B cell (primary cell): Measurements from ENCODE around the gene C9orf72. TPM values are rescaled to one million over a fixed set of nuclear protein-coding genes. Genes with fewer than 3 reads are reported as not detected.

ENCODE experiments used
- ATAC-seq: fragments of 200-7000 bp; cut with Tn5 transposase; one replicate; pipeline ENCODE4 v1.10.0; 2021; ENCODE audit warnings: low read depth, mild to moderate bottlenecking, moderate number of reproducible peaks, moderate library complexity
- CTCF ChIA-PET: fragments of 350-600 bp; sonication (Branson Sonifier 250); formaldehyde crosslinking; loops from one replicate; lab custom pipeline; 2021; ENCODE audit warnings: antibody characterized with exemption, inconsistent platforms; lab: Charles Lee
- POLR2A ChIA-PET: fragments of 350-600 bp; sonication (Branson Sonifier 250); formaldehyde crosslinking; loops from one replicate; lab custom pipeline; 2021; ENCODE audit warnings: antibody characterized with exemption; lab: Charles Lee
- DNase-seq: peaks from one replicate; pipeline ENCODE4 v3.0.0; 2013
- H2AFZ ChIP-seq: 2 replicates; pipeline ENCODE4 v1.6.1; 2012; ENCODE audit warnings: mild to moderate bottlenecking, low read depth, low read length; ENCODE audit not compliant: insufficient read depth, poor library complexity, severe bottlenecking
- H3K27ac ChIP-seq, 2 donors: 1 replicate in 1 of 2; 2 replicates in 1 of 2; pipeline ENCODE4 v1.5.1; 2012 to 2013; ENCODE audit warnings: low read length in 2 of 2, mild to moderate bottlenecking in 2 of 2, moderate library complexity in 1 of 2
- H3K27me3 ChIP-seq, 4 experiments: fragments of 200-600 bp in 1 of 4; sonication (generic) in 1 of 4; replicated peaks in 1 of 4; 1 replicate in 2 of 4; 2 replicates in 2 of 4; pipeline versions ENCODE4 v1.6.1 to v1.7.0; 2013 to 2016; ENCODE audit warnings: low read length in 3 of 4, mild to moderate bottlenecking in 2 of 4, mixed read lengths in 1 of 4, moderate library complexity in 1 of 4; ENCODE audit not compliant: insufficient read depth in 4 of 4, control insufficient read depth in 3 of 4; ENCODE audit errors: control extremely low read depth in 1 of 4
- H3K36me3 ChIP-seq, 2 experiments: replicated peaks in 1 of 2; 1 replicate in 1 of 2; 2 replicates in 1 of 2; pipeline versions ENCODE4 v1.6.1 to v1.7.1; 2013; ENCODE audit warnings: low read length in 1 of 2; ENCODE audit not compliant: insufficient read depth in 2 of 2, control insufficient read depth in 1 of 2; ENCODE audit errors: control extremely low read depth in 1 of 2, extremely low read depth in 1 of 2
- H3K4me1 ChIP-seq, 2 donors: fragments of 200-600 bp in 1 of 2; sonication (generic) in 1 of 2; 1 replicate in 1 of 2; 2 replicates in 1 of 2; pipeline versions ENCODE4 v1.5.1 to v1.6.1; 2013 to 2017; ENCODE audit warnings: low read length in 2 of 2; ENCODE audit not compliant: control insufficient read depth in 2 of 2, insufficient read depth in 2 of 2
- H3K4me2 ChIP-seq: replicated peaks from 2 replicates; pipeline ENCODE3; 2012; ENCODE audit warnings: mild to moderate bottlenecking, low read depth, low read length; ENCODE audit not compliant: poor library complexity, severe bottlenecking
- H3K4me3 ChIP-seq, 5 experiments: fragments of 200-600 bp in 1 of 5; sonication (generic) in 1 of 5; 1 replicate in 3 of 5; 2 replicates in 2 of 5; pipeline versions ENCODE4 v1.5.1 to v1.7.0; 2011 to 2016; ENCODE audit warnings: low read length in 4 of 5, mild to moderate bottlenecking in 4 of 5, low read depth in 2 of 5, control low read depth in 1 of 5, moderate library complexity in 1 of 5; ENCODE audit not compliant: insufficient read depth in 1 of 5; ENCODE audit errors: control extremely low read depth in 1 of 5, extremely low read depth in 1 of 5
- H3K79me2 ChIP-seq: fragments of 200-600 bp; sonication (generic); one replicate; pipeline ENCODE4 v1.6.0; 2016; ENCODE audit warnings: low read length; ENCODE audit not compliant: control insufficient read depth, insufficient read depth
- H3K9ac ChIP-seq: fragments of 200-600 bp; sonication (generic); 2 replicates; pipeline ENCODE4 v1.6.1; 2017; ENCODE audit warnings: mild to moderate bottlenecking, low read length, moderate library complexity
- H3K9me3 ChIP-seq, 3 donors: one replicate each; pipeline versions ENCODE4 v1.6.1 to v1.7.1; 2013; ENCODE audit warnings: low read length in 2 of 3; ENCODE audit not compliant: control insufficient read depth in 2 of 3, insufficient read depth in 1 of 3; ENCODE audit errors: control extremely low read depth in 1 of 3
- H4K20me1 ChIP-seq: 2 replicates; pipeline ENCODE4 v1.6.0; 2012; ENCODE audit warnings: mild to moderate bottlenecking, low read length; ENCODE audit not compliant: insufficient read depth, control insufficient read depth, poor library complexity, severe bottlenecking
- H3K27ac Mint-ChIP-seq: one replicate; pipeline ENCODE4 v1.8.0; 2021; ENCODE audit warnings: mixed read lengths
- H3K27me3 Mint-ChIP-seq: one replicate; pipeline ENCODE4 v1.8.0; 2021; ENCODE audit warnings: mixed read lengths
- H3K4me1 Mint-ChIP-seq: one replicate; pipeline ENCODE4 v1.8.0; 2021; ENCODE audit warnings: mixed read lengths
- H3K4me3 Mint-ChIP-seq: one replicate; pipeline ENCODE4 v1.8.0; 2021; ENCODE audit warnings: mixed read lengths
- H3K9me3 Mint-ChIP-seq: one replicate; pipeline ENCODE4 v1.8.0; 2022; ENCODE audit warnings: mixed read lengths; ENCODE audit not compliant: insufficient read depth
- EZH2 ChIP-seq: IDR thresholded peaks from 2 replicates; pipeline ENCODE4 v1.6.1; 2012; ENCODE audit warnings: borderline replicate concordance, low read depth, mild to moderate bottlenecking, moderate library complexity, low read length; ENCODE audit not compliant: insufficient read depth, poor library complexity, severe bottlenecking
- WGBS: methylation state at CpG from one replicate; pipeline ENCODE4 v1.1.5; 2013; ENCODE audit warnings: missing lambda C conversion rate; ENCODE audit not compliant: insufficient coverage; 5-methylcytosine and 5-hydroxymethylcytosine counted together
- intact Hi-C: fragments of 100-400 bp; cut with micrococcal nuclease; formaldehyde crosslinking; loops from one replicate; pipeline ENCODE4 v1.10.0; 2022
- polyA plus RNA-seq: library from polyadenylated mRNA; depleted of rRNA; stranded (reverse); fragments of >200 nt; gene quantifications from 2 replicates; pipeline ENCODE4 v1.2.3, GENCODE V29; 2012
- total RNA-seq, 2 donors: library from RNA; stranded (reverse); fragments of 120-200 nt in 1 of 2; gene quantifications; 1 replicate in 1 of 2; 2 replicates in 1 of 2; pipeline versions ENCODE4 v1.2.3 to v1.2.4, GENCODE V29; 2013 to 2022
- TF ChIP-seq, protein P1 (sequence below): fragments of 200-600 bp; IDR thresholded peaks from one replicate; pipeline ENCODE4 v1.8.0; 2022; ENCODE audit warnings: antibody characterized with exemption, mild to moderate bottlenecking

C9orf72 gene
- total and polyA plus RNA-seq, 2 donors (not counting 1 experiment from before 2014, with no cell fraction given): 18.3 to 27.6 TPM

DNA sequence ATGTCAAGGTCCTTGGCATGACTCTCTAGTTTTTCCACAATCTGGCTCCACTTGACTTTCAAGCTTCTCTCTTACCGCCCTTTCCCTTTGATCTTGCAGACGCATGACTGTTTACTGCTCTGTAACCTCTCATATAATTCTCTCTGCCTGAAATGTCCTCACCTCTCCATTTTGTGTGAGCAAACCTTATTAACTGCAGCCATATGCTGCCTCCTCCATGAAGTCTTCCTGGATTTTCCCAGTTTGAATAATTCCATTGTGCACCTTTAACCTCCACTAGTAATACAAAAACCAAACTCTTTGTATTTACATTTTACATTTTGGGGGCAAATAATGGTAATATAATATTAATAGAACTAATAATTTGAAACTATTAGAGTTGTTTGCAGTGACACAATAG lies 9.5 kb upstream of the C9orf72 start:
- Histone ChIP-seq H3K9me3 (peaks cover 0 to 10% (median 2%) of the 10 kb centered on the region in 3 donors), H3K36me3 (no peaks in the 10 kb centered on the region), H3K27me3 (no peaks in the 10 kb centered on the region), H3K4me3 (no peak overlapping the region), H2AFZ (no peak overlapping the region), H3K9ac (no peak overlapping the region), H4K20me1 (no peaks in the 10 kb centered on the region), H3K27ac (no peak overlapping the region), H3K4me2 (no peak overlapping the region), H3K4me1 (peaks cover 9 to 14% of the 10 kb centered on the region in 2 donors), H3K79me2 (no peaks in the 10 kb centered on the region)
- POLR2A ChIA-PET: no interaction called here
- peaks cover 10% of the 10 kb centered on the region for H3K4me1 Mint-ChIP-seq
- 92% methylated on average over 2 of the region's 2 CpGs for WGBS
- H3K9me3 Mint-ChIP-seq: peaks cover 7% of the 10 kb centered on the region
- intact Hi-C loops: no loop called here
- H3K4me3 Mint-ChIP-seq: no peak overlapping the region
- DNase-seq (no peak), ATAC-seq (no peak)
- CTCF ChIA-PET: no interaction called here
- H3K27me3 Mint-ChIP-seq: peaks cover 10% of the 10 kb centered on the region
- no peak overlapping the region for H3K27ac Mint-ChIP-seq
- TF ChIP-seq, protein P1, sequence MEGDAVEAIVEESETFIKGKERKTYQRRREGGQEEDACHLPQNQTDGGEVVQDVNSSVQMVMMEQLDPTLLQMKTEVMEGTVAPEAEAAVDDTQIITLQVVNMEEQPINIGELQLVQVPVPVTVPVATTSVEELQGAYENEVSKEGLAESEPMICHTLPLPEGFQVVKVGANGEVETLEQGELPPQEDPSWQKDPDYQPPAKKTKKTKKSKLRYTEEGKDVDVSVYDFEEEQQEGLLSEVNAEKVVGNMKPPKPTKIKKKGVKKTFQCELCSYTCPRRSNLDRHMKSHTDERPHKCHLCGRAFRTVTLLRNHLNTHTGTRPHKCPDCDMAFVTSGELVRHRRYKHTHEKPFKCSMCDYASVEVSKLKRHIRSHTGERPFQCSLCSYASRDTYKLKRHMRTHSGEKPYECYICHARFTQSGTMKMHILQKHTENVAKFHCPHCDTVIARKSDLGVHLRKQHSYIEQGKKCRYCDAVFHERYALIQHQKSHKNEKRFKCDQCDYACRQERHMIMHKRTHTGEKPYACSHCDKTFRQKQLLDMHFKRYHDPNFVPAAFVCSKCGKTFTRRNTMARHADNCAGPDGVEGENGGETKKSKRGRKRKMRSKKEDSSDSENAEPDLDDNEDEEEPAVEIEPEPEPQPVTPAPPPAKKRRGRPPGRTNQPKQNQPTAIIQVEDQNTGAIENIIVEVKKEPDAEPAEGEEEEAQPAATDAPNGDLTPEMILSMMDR: no peak
- no peak for TF ChIP-seq EZH2

DNA sequence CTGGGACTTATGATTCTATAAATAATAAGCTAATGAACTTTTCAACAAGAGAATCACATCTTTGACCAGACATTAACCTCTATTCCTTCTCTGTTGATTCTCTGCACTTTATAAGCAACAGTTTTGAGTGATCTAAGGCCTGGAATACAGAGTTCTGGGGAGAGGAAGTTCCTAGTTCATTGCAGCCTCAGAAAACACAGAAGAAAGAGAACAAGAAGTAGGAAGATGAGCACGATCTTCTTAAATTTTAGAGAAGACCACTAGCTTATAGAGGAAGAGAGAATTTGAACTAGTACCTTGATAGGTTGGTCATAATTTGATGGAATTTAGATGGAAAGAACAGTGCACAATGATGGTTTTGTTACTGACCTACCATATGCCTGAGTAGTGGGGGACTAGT lies 8.5 kb upstream of the C9orf72 start:
- ChIA-PET POLR2A (no interaction called here), CTCF (no interaction called here)
- H3K4me1 ChIP-seq: peaks cover 5 to 9% of the 10 kb centered on the region in 2 donors
- H3K4me2 ChIP-seq: no peak overlapping the region
- H3K9me3 Mint-ChIP-seq: peaks cover 7% of the 10 kb centered on the region
- no peaks in the 10 kb centered on the region for H3K27me3 ChIP-seq
- H3K9me3 ChIP-seq: peaks cover 0 to 10% (median 2%) of the 10 kb centered on the region in 3 donors
- ATAC-seq (no peak), DNase-seq (no peak)
- no peak overlapping the region for H3K9ac ChIP-seq
- no peak overlapping the region for H3K27ac Mint-ChIP-seq
- TF ChIP-seq, protein P1: no peak
- no peak for TF ChIP-seq EZH2
- no peaks in the 10 kb centered on the region for H4K20me1 ChIP-seq
- H3K27me3 Mint-ChIP-seq: peaks cover 10% of the 10 kb centered on the region
- no peaks in the 10 kb centered on the region for H3K36me3 ChIP-seq
- intact Hi-C loops: no loop called here
- WGBS: 80% methylated on average over 1 of the region's 1 CpG
- H3K4me1 Mint-ChIP-seq: peaks cover 4% of the 10 kb centered on the region
- H2AFZ ChIP-seq: no peak overlapping the region
- no peak overlapping the region for H3K4me3 ChIP-seq
- H3K27ac ChIP-seq: no peak overlapping the region
- no peak overlapping the region for H3K4me3 Mint-ChIP-seq
- H3K79me2 ChIP-seq: no peaks in the 10 kb centered on the region
